H9 (cell line): ENCODE data around the gene CCR4. TPM values are rescaled to one million over a fixed set of nuclear protein-coding genes. Genes with fewer than 3 reads are reported as not detected.

Experiments
- DNase-seq: peaks from one replicate; pipeline ENCODE4 v3.0.0-alpha.2; 2017
- H2AFZ ChIP-seq: one replicate; pipeline ENCODE4 v1.6.1; 2013; ENCODE audit warnings: mild to moderate bottlenecking, low read length, control low read depth, moderate library complexity
- H2AK5ac ChIP-seq: 2 replicates; pipeline ENCODE4 v1.6.1; 2013; ENCODE audit warnings: low read length, control low read depth, mixed read lengths; ENCODE audit not compliant: insufficient read length
- H2BK120ac ChIP-seq: one replicate; pipeline ENCODE4 v1.6.1; 2013; ENCODE audit warnings: low read depth, mild to moderate bottlenecking, low read length, control low read depth, inconsistent platforms; ENCODE audit not compliant: poor library complexity, severe bottlenecking
- H2BK12ac ChIP-seq: 2 replicates; pipeline ENCODE4 v1.6.1; 2013; ENCODE audit warnings: low read length, control low read depth, mixed read lengths, low read depth; ENCODE audit not compliant: insufficient read length
- H2BK15ac ChIP-seq: 2 replicates; pipeline ENCODE4 v1.6.1; 2013; ENCODE audit warnings: low read depth, low read length, control low read depth
- H2BK20ac ChIP-seq: one replicate; pipeline ENCODE4 v1.6.1; 2013; ENCODE audit warnings: low read depth, mild to moderate bottlenecking, low read length, control low read depth, inconsistent platforms; ENCODE audit not compliant: poor library complexity, severe bottlenecking
- H2BK5ac ChIP-seq: 2 replicates; pipeline ENCODE4 v1.6.1; 2013; ENCODE audit warnings: low read length, control low read depth, mixed read lengths; ENCODE audit not compliant: insufficient read length
- H3K14ac ChIP-seq: 2 replicates; pipeline ENCODE4 v1.6.1; 2013; ENCODE audit warnings: low read length, control low read depth; ENCODE audit not compliant: insufficient read depth
- H3K18ac ChIP-seq: 2 replicates; pipeline ENCODE4 v1.6.1; 2013; ENCODE audit warnings: low read depth, mild to moderate bottlenecking, mixed read lengths, low read length, control low read depth; ENCODE audit not compliant: insufficient read length
- H3K23ac ChIP-seq: 2 replicates; pipeline ENCODE4 v1.6.1; 2013; ENCODE audit warnings: low read length, control low read depth, mixed read lengths, low read depth; ENCODE audit not compliant: insufficient read length
- H3K23me2 ChIP-seq: 2 replicates; pipeline ENCODE4 v1.6.1; 2013; ENCODE audit warnings: low read depth, mild to moderate bottlenecking, mixed read lengths, low read length, control low read depth; ENCODE audit not compliant: insufficient read length, poor library complexity, severe bottlenecking
- H3K27ac ChIP-seq: 2 replicates; pipeline ENCODE4 v1.5.1; 2013; ENCODE audit warnings: low read length, control low read depth, mixed read lengths, low read depth; ENCODE audit not compliant: insufficient read length
- H3K27me3 ChIP-seq: 2 replicates; pipeline ENCODE4 v1.6.1; 2013; ENCODE audit warnings: low read length, control low read depth, inconsistent platforms; ENCODE audit not compliant: insufficient read depth
- H3K4ac ChIP-seq: 2 replicates; pipeline ENCODE4 v1.6.1; 2013; ENCODE audit warnings: low read depth, mild to moderate bottlenecking, control low read depth, inconsistent platforms, low read length, moderate library complexity
- H3K4me1 ChIP-seq: 2 replicates; pipeline ENCODE4 v1.6.1; 2013; ENCODE audit warnings: low read length, control low read depth, inconsistent platforms; ENCODE audit not compliant: insufficient read depth
- H3K4me2 ChIP-seq: 2 replicates; pipeline ENCODE4 v1.6.1; 2013; ENCODE audit warnings: low read length, control low read depth, mixed read lengths; ENCODE audit not compliant: insufficient read length, insufficient read depth
- H3K56ac ChIP-seq: 2 replicates; pipeline ENCODE4 v1.6.1; 2013; ENCODE audit warnings: low read depth, mild to moderate bottlenecking, mixed read lengths, low read length, control low read depth; ENCODE audit not compliant: insufficient read length
- H3K79me1 ChIP-seq: 2 replicates; pipeline ENCODE4 v1.6.1; 2013; ENCODE audit warnings: low read depth, mild to moderate bottlenecking, moderate library complexity, low read length, control low read depth, inconsistent platforms; ENCODE audit not compliant: insufficient read depth, poor library complexity, severe bottlenecking
- H3K79me2 ChIP-seq: 2 replicates; pipeline ENCODE4 v1.6.1; 2013; ENCODE audit warnings: low read length, control low read depth, inconsistent platforms; ENCODE audit not compliant: insufficient read depth
- H3K9ac ChIP-seq: 2 replicates; pipeline ENCODE4 v1.6.1; 2013; ENCODE audit warnings: low read length, control low read depth, mixed read lengths; ENCODE audit not compliant: insufficient read length; ENCODE audit errors: extremely low read depth
- H3K9me3 ChIP-seq: one replicate; pipeline ENCODE4 v1.6.1; 2013; ENCODE audit warnings: low read depth, low read length, inconsistent platforms; ENCODE audit not compliant: control insufficient read depth
- H3T11ph ChIP-seq: one replicate; pipeline ENCODE4 v1.6.1; 2013; ENCODE audit warnings: mild to moderate bottlenecking, low read length, control low read depth, inconsistent platforms
- H4K20me1 ChIP-seq: one replicate; pipeline ENCODE4 v1.6.1; 2013; ENCODE audit not compliant: control insufficient read depth, insufficient read length, insufficient read depth
- H4K5ac ChIP-seq: 2 replicates; pipeline ENCODE4 v1.6.1; 2013; ENCODE audit warnings: low read depth, mild to moderate bottlenecking, mixed read lengths, low read length, control low read depth; ENCODE audit not compliant: insufficient read length
- H4K8ac ChIP-seq: replicated peaks from 2 replicates; pipeline ENCODE4 v1.6.1; 2013; ENCODE audit warnings: low read length, control low read depth, mixed read lengths, low read depth; ENCODE audit not compliant: insufficient read length
- H4K91ac ChIP-seq: 2 replicates; pipeline ENCODE4 v1.6.1; 2013; ENCODE audit warnings: low read depth, mild to moderate bottlenecking, moderate library complexity, mixed read lengths, low read length, control low read depth; ENCODE audit not compliant: insufficient read length
- H3K27ac Mint-ChIP-seq, 3 experiments: 2 replicates in 2 of 3; 3 replicates in 1 of 3; pipeline ENCODE4 v1.8.0; 2020 to 2021; ENCODE audit warnings: mixed read lengths in 3 of 3, mild to moderate bottlenecking in 1 of 3, moderate library complexity in 1 of 3
- H3K27me3 Mint-ChIP-seq: 2 replicates; pipeline ENCODE4 v1.8.0; 2021; ENCODE audit warnings: low read depth, mild to moderate bottlenecking, moderate library complexity, mixed read lengths
- H3K36me3 Mint-ChIP-seq, 3 experiments: 2 replicates in 2 of 3; 3 replicates in 1 of 3; pipeline ENCODE4 v1.8.0; 2020 to 2021; ENCODE audit warnings: low read depth in 3 of 3, mixed read lengths in 3 of 3; ENCODE audit not compliant: insufficient read depth in 1 of 3
- H3K4me1 Mint-ChIP-seq, 2 experiments: 2 replicates each; pipeline ENCODE4 v1.8.0; 2020; ENCODE audit warnings: mixed read lengths in 2 of 2
- H3K4me3 Mint-ChIP-seq, 2 experiments: 2 replicates in 1 of 2; 3 replicates in 1 of 2; pipeline ENCODE4 v1.8.0; 2020 to 2021; ENCODE audit warnings: mild to moderate bottlenecking in 2 of 2, mixed read lengths in 2 of 2, moderate library complexity in 1 of 2
- H3K9me3 Mint-ChIP-seq, 2 experiments: 2 replicates in 1 of 2; 3 replicates in 1 of 2; pipeline ENCODE4 v1.8.0; 2020; ENCODE audit warnings: mild to moderate bottlenecking in 2 of 2, mixed read lengths in 2 of 2, moderate library complexity in 1 of 2
- CTCF ChIP-seq: fragments of 200-600 bp; sonication (generic); conservative IDR thresholded peaks from 3 replicates; pipeline ENCODE4 v1.8.0; 2021; ENCODE audit warnings: antibody characterized with exemption, mild to moderate bottlenecking
- WGBS: extraction: QIAGEN DNeasy Blood & Tissue Kit; methylation state at CpG from one replicate; pipeline ENCODE4 v1.1.7; 2013; ENCODE audit warnings: missing lambda C conversion rate, low lambda C conversion rate, mixed read lengths; ENCODE audit not compliant: insufficient read length; ENCODE audit errors: extremely low coverage; 5-methylcytosine and 5-hydroxymethylcytosine counted together
- total RNA-seq: library from RNA; stranded (reverse); gene quantifications from 2 replicates; pipeline ENCODE4 v1.2.1, GENCODE V29; 2021

Gene CCR4
- total RNA-seq, 1 experiment from 2014 or later = 0.07 TPM

GRCh38 chr3:32992310-32992686, 40.9 kb downstream of the CCR4 start:
- H4K91ac ChIP-seq = no peak overlapping the region
- H4K8ac ChIP-seq = no peak overlapping the region
- H3K18ac ChIP-seq = no peak overlapping the region
- no peaks in the 10 kb centered on the region for H3K27me3 ChIP-seq
- H2BK12ac ChIP-seq = no peak overlapping the region
- no peaks in the 10 kb centered on the region for H3K79me2 ChIP-seq
- no peak overlapping the region for H2BK120ac ChIP-seq
- Mint-ChIP-seq H3K36me3 (no peaks in the 10 kb centered on the region), H3K4me3 (no peak overlapping the region), H3K4me1 (peaks cover 5 to 6% of the 10 kb centered on the region in 2 experiments; a peak in 3 of 4 replicates), H3K27ac (no peak overlapping the region), H3K9me3 (no peaks in the 10 kb centered on the region), H3K27me3 (no peaks in the 10 kb centered on the region)
- H3K56ac ChIP-seq = no peak overlapping the region
- no peaks in the 10 kb centered on the region for H3K9me3 ChIP-seq
- H3K4me2 ChIP-seq = no peak overlapping the region
- H3K14ac ChIP-seq = no peak overlapping the region
- H2BK5ac ChIP-seq = no peak overlapping the region
- no peaks in the 10 kb centered on the region for H3K4me1 ChIP-seq
- H2BK15ac ChIP-seq = no peak overlapping the region
- no peak overlapping the region for H3K27ac ChIP-seq
- no peaks in the 10 kb centered on the region for H3K79me1 ChIP-seq
- H3T11ph ChIP-seq = no peak overlapping the region
- no peaks in the 10 kb centered on the region for H3K23me2 ChIP-seq
- H3K9ac ChIP-seq = no peak overlapping the region
- no peak overlapping the region for H2AK5ac ChIP-seq
- H4K5ac ChIP-seq = no peak overlapping the region
- no peaks in the 10 kb centered on the region for H4K20me1 ChIP-seq
- no peak overlapping the region for H2BK20ac ChIP-seq
- no peak for TF ChIP-seq CTCF
- no peak overlapping the region for H2AFZ ChIP-seq
- no peak overlapping the region for H3K4ac ChIP-seq
- H3K23ac ChIP-seq = no peak overlapping the region
- WGBS = no CpG with 5 or more reads among the region's 3 CpGs
- DNase-seq = no peak
